Measurements from ENCODE around the gene ITGB4.

Gene ITGB4

GRCh38 chr17:75733471-75733870 lies 12.2 kb downstream of the ITGB4 start:
- no peak for DNase-seq

GRCh38 chr17:75734674-75735294 lies 13.5 kb downstream of the ITGB4 start:
- no peak for DNase-seq

DNA sequence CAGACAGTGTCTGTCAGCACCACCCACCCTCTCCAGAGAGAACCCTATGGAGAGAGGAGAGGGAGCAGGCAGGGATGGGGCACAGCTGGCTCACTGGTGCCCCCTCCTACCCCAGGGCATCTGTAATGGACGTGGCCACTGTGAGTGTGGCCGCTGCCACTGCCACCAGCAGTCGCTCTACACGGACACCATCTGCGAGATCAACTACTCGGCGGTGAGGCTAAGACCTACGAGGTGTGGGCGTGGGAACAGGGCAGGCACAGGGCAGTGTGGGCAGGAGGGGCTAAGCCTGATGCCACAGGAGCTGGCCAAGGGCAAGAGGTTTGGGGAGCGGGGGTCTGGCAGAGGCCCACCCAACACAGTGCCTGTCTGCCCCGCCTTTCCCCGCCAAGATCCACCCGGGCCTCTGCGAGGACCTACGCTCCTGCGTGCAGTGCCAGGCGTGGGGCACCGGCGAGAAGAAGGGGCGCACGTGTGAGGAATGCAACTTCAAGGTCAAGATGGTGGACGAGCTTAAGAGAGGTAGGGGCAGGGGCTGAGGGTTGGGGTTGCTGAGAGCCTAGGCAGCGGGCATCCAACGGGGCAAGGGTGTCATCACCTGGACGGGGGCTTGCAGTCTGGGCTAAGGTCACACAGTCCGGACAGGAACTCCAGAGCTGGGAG lies 15.0 kb downstream of the ITGB4 start:
- DNase-seq: no peak

DNA sequence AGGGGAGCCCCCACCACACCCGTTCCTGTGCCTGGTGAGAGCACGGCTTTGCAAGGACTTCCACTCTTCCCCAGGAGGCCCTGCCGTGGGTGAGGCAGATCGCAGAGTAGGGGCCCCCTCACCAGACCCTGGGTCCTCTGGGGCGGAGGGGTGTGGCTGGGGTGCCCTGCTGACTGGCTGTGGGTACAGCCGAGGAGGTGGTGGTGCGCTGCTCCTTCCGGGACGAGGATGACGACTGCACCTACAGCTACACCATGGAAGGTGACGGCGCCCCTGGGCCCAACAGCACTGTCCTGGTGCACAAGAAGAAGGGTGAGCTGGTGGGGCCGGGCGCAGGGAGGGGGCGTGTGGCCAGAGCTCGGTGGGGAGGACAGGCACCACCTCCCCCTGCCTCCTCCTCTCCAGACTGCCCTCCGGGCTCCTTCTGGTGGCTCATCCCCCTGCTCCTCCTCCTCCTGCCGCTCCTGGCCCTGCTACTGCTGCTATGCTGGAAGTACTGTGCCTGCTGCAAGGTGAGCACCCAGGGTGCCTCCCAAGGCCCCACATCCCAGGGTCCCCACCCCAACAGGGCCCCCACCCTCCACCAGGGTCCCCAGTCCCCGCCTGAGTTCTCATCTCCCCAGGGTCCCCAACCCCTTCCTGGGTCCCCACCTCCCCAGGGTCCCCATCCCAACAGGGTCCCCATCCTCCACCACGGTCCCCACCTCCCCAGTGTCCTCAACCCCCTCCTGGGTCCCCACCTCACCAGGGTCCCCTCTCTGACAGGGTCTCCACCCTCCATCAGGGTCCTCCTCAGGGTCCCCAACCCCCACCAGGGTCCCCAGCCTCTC lies 16.1 kb downstream of the ITGB4 start:
- no peak for DNase-seq

GRCh38 chr17:75738218-75738802 lies 17.1 kb downstream of the ITGB4 start:
- no peak for DNase-seq

- no peak for DNase-seq
Observed at GRCh38 chr17:75739174-75739573, 17.9 kb downstream of the ITGB4 start.

GRCh38 chr17:75739801-75740200 lies 18.5 kb downstream of the ITGB4 start:
- DNase-seq: no peak

GRCh38 chr17:75740215-75740614 lies 19.0 kb downstream of the ITGB4 start:
- DNase-seq: no peak

GRCh38 chr17:75740631-75741077 lies 19.4 kb downstream of the ITGB4 start:
- no peak for DNase-seq

- no peak for DNase-seq
Observed at GRCh38 chr17:75742337-75742736, 21.1 kb downstream of the ITGB4 start.

GRCh38 chr17:75743625-75744206 lies 22.5 kb downstream of the ITGB4 start:
- DNase-seq: no peak

- no peak for DNase-seq
Observed at GRCh38 chr17:75748706-75749105, 27.4 kb downstream of the ITGB4 start.

DNA sequence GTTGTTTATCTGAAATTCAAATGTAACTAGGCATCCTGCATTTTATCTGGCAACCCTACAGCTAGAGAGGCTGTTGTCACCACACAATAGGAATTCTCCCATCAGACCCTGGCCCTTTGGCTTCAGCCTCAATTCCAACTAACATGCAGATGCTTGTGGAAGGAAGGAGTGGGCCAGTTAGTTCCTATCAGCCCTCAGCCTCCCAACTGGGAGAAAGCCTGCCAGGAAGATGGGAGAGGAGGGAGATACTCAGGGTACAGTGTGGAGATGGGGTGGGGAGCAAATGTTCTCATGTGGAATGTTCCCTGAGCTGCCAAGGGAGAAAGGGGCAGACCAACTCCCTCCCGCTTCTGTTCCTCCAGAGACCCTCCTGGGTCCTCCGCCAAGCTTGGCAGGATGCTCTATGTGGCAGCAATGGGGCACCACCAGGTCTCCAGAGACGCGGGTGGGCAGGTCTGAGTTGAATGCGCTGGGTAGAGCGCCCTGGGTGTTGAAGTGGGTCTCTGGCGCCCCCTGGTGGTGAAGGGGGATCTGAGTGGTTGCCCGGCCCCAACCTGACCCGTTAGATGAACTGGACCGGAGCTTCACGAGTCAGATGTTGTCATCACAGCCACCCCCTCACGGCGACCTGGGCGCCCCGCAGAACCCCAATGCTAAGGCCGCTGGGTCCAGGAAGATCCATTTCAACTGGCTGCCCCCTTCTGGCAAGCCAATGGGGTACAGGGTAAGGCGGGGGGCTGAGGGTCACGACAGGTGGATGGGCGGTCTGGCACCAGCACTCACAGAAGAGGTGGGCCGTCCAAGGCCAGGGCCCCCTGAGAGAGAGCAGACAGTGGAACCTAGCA lies 28.5 kb downstream of the ITGB4 start:
- peak; percentile 62 to 92 for DNase-seq

GRCh38 chr17:75750661-75751423 lies 29.6 kb downstream of the ITGB4 start:
- DNase-seq: no peak

- DNase-seq: no peak
Observed at GRCh38 chr17:75751676-75752404, 30.6 kb downstream of the ITGB4 start.

- DNase-seq: no peak
Observed at GRCh38 chr17:75752405-75752709, 31.1 kb downstream of the ITGB4 start.

DNA sequence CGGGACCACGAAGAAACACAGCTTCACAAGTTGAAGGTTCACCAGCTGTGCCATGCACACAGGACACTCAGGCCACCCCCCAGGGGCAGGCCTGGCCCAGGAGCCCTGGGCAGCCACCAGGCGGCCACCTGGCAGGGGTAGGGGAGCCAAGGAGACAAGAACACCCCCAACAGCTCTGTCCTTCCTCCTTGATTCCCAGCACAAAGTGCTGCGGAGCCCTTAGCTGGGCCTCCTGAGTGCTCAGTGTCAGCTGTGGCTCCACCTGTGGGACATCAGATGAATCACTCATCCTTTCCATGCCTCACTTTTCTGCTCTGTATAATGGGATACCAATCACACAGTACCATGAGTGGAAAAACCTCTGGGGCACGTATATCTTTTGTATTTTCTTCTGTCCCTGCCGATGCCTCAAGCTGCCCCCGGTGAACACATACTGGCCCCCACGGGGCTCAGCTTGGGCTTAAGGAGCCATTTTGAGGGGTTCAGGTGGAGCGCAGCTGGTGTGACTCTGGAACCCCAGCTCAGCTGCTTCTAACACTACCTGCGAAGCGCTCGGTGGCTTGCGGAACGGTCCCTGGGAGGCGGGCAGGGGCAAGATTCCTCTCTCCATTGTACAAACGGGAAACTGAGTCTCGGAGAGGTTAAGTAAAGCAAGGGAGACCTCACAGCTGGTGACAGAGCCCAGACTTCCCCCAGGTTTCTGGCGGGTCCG lies 31.7 kb downstream of the ITGB4 start:
- no peak for DNase-seq

- DNase-seq: peak; percentile 29 to 88
Observed at GRCh38 chr17:75753514-75754377, 32.5 kb downstream of the ITGB4 start.
